GM20000 (cell line): ENCODE results near the gene CCDC27.

Source experiments
- DNase-seq: peaks from one replicate; pipeline ENCODE4 v3.0.0; 2012; ENCODE audit warnings: low spot score
- TF ChIP-seq, protein P1 (sequence below): IDR thresholded peaks from 2 replicates; pipeline ENCODE4 v1.5.1; 2012; ENCODE audit warnings: mild to moderate bottlenecking, control low read depth; ENCODE audit errors: extremely low read depth, missing control alignments

CCDC27 gene

DNA sequence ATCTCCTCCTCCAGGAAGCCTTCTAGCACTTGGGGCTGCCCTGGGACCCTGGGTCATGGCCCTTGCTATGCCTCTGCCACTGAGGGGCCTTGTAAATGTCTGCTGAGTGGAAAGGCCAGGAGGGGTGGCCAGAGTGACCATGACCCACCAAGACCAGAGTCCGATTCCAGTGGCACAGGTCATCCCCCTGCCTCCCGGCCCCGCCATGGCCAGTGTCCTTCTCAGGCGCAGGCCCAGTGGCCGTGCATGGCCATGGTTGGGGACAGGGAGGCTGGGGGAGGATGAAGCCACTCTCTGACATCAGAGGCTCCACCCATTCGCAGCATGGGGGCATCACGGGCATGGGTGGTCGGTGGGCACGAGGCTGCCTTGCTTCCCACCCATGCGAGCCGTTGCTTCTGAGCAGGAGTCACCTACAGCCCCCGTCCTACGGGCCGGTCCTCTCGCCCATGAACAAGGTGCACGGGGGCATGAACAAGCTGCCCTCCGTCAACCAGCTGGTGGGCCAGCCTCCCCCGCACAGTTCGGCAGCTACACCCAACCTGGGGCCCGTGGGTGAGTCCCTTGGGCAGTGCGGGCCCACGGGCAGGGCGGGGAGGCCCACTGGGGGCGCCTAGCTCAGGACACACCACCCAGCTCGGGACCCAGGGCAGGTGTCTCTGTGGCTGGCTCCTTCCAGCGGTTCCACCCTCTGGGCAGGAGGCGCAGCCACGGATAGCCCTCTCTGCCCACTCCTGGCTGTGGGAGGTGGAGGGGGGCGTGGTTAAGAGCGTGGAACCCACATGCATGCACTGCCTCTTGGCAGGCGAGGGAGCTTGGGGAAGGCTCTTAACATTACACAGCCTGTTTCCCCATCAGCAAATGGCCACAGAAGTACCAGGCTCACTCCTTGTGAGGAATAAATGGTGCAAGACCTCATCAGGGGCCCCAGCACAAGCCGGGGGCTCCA lies 22.4 kb upstream of the CCDC27 start:
- TF ChIP-seq, protein P1, sequence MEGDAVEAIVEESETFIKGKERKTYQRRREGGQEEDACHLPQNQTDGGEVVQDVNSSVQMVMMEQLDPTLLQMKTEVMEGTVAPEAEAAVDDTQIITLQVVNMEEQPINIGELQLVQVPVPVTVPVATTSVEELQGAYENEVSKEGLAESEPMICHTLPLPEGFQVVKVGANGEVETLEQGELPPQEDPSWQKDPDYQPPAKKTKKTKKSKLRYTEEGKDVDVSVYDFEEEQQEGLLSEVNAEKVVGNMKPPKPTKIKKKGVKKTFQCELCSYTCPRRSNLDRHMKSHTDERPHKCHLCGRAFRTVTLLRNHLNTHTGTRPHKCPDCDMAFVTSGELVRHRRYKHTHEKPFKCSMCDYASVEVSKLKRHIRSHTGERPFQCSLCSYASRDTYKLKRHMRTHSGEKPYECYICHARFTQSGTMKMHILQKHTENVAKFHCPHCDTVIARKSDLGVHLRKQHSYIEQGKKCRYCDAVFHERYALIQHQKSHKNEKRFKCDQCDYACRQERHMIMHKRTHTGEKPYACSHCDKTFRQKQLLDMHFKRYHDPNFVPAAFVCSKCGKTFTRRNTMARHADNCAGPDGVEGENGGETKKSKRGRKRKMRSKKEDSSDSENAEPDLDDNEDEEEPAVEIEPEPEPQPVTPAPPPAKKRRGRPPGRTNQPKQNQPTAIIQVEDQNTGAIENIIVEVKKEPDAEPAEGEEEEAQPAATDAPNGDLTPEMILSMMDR, result no peak
- no peak for DNase-seq

DNA sequence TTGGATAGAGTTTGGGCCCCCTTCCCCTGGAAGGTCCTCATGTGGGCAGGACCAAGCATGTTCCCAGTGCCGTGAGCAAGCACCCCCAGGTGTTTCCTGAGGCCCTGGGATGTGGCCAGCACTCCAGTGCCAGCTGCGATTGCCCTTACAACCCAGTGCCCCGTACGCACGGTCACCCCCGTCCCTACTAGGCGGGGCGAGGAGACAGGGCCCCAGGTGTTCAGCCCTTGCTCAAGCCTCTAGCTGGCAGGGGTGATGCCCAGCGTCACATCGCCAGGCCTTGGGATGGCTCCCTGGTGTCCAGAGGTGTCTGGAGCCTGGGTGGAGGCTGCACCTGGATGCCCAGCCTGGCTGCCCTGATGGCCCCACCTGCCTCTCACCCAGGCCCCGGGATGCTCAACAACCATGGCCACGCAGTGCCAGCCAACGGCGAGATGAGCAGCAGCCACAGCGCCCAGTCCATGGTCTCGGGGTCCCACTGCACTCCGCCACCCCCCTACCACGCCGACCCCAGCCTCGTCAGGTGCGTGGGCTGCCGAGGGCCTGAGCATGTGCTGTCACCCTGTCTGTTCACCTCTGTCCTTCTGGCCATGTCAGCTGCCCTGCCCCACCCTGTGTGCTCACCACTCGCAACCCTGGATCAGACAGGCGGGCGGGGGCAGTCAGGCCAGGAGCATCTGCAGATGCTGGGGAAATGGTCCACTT lies 21.6 kb upstream of the CCDC27 start:
- TF ChIP-seq, protein P1, result no peak
- DNase-seq, result no peak

DNA sequence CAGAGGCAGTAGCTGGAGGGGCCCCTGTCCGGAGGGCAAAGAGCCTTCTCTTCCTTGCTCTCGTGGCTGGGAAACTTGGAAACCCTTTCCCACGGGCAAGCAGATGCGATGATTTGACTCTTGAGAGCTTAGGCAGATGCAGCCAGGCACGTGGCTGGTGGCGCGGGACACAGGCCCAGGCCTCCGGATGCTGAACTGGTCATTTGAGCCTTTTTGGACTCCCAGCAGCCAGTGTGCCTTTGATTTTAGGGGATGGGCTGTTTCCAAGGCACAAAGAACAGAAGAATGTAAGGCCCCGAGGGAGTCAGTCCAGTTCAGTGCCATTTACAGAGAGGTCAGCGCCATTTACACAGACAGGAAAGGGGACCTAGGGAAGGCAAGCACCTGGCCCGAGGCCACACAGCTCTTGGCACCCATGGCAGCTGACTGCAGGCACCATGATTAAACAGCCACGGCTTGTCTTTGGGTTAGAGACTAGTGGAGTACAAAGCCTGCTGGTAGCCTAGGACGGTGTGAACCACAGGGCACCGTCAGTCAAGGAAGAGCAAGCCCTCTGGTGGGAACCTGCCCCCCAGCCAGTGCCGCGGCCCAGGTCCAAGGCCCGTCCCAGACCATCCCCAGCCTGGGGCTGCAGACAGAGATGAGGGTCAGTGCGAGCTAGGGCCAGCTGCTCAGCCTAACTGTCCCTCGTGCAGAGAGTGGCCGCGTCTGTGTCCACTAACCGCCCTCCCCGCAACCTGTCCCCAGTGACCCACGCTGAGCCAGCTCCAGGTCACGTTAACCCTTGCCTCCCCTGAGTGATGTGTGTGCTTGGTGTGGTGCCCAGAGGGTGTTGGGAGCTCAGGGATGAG lies 20.4 kb upstream of the CCDC27 start:
- no peak for DNase-seq
- TF ChIP-seq, protein P1, result no peak

DNA sequence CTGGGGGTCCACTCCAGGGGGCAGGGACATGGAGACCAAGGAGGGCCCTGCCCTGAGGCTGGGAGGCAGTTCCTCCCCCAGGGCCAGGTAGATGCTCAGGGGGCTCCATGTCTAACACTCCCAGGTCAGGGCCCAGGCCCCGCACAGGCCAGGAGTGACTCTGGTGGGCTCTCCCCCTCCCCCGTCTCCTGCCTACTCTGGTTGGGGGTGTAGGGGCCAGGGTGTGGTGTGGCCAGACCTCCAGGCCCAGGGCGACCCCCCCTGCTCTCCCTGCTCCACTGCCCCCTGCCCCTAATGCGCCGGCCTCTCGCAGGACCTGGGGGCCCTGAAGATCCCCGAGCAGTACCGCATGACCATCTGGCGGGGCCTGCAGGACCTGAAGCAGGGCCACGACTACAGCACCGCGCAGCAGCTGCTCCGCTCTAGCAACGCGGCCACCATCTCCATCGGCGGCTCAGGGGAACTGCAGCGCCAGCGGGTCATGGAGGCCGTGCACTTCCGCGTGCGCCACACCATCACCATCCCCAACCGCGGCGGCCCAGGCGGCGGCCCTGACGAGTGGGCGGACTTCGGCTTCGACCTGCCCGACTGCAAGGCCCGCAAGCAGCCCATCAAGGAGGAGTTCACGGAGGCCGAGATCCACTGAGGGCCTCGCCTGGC lies 19.7 kb upstream of the CCDC27 start:
- no peak for DNase-seq
- TF ChIP-seq, protein P1, result no peak

DNA sequence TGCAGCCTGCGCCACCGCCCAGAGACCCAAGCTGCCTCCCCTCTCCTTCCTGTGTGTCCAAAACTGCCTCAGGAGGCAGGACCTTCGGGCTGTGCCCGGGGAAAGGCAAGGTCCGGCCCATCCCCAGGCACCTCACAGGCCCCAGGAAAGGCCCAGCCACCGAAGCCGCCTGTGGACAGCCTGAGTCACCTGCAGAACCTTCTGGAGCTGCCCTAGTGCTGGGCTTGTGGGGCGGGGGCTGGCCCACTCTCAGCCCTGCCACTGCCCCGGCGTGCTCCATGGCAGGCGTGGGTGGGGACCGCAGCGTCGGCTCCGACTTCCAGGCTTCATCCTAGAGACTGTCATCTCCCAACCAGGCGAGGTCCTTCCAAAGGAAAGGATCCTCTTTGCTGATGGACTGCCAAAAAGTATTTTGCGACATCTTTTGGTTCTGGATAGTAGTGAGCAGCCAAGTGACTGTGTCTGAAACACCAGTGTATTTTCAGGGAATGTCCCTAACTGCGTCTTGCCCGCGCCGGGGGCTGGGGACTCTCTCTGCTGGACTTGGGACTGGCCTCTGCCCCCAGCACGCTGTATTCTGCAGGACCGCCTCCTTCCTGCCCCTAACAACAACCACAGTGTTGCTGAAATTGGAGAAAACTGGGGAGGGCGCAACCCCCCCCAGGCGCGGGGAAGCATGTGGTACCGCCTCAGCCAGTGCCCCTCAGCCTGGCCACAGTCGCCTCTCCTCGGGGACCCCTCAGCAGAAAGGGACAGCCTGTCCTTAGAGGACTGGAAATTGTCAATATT lies 19.0 kb upstream of the CCDC27 start:
- no peak for DNase-seq
- TF ChIP-seq, protein P1, result no peak

DNA sequence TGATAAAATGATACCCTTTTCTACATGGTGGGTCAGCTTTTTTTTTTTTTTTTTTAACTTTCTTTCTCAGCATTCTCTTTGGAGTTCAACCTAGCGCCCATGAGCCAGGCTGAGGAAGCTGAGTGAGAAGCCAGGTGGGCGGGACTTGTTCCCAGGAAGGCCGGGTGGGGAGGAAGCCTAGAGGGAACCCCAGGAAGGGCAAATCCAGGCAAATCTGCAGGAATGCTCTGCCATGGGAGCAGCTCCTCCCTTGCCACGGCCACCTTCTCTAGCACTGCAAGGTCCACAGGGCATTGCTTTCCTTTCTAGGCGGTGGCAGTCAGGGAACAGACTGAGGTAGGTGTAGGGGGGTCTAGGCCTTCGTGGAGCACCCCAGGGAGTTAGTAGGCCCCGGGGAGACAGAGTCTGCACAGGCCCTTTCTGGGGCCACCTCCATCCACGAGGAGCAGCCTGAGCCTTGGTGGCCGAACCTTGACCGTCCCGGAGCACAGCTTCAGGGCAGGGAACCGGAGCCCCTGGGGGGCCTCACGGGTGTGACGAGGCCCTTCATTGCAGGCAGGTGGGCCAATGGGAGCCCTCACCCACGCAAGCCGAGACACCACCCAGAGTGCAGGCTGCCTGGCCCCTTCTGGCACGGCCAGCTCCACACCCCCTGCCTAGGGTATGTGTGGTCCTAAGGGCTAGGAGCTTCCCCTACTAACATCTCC lies 18.2 kb upstream of the CCDC27 start:
- DNase-seq, result no peak
- TF ChIP-seq, protein P1, result no peak
